Endometrium (tissue), 2 donors: Measurements from ENCODE around the gene NUDT8.
"Not testable (repeated sequence)": the region's sequence is repeated elsewhere in the genome, so short reads cannot be mapped to it uniquely, and the experiment has no call there.

Experiments
- FAIRE-seq: peaks from 2 replicates; lab custom pipeline; 2012; peaks lifted over from hg19 to GRCh38; lab: Jason Lieb, UNC
- donor health status: control.
- donor health status: control.

Gene NUDT8

GRCh38 chr11:67641338-67642172 is 11.8 kb upstream of the NUDT8 start:
- FAIRE-seq, result no peak

GRCh38 chr11:67640758-67641337 is 11.1 kb upstream of the NUDT8 start:
- no peak for FAIRE-seq

- no peak for FAIRE-seq
Observed at GRCh38 chr11:67640021-67640757, 10.5 kb upstream of the NUDT8 start.

GRCh38 chr11:67639438-67639859 is 9.7 kb upstream of the NUDT8 start, which contains the start of gene TBX10:
Gene TBX10 (minus strand): TSS chr11:67639763. CDS start chr11:67639472, 291 bp downstream.
- no peak for FAIRE-seq

DNA sequence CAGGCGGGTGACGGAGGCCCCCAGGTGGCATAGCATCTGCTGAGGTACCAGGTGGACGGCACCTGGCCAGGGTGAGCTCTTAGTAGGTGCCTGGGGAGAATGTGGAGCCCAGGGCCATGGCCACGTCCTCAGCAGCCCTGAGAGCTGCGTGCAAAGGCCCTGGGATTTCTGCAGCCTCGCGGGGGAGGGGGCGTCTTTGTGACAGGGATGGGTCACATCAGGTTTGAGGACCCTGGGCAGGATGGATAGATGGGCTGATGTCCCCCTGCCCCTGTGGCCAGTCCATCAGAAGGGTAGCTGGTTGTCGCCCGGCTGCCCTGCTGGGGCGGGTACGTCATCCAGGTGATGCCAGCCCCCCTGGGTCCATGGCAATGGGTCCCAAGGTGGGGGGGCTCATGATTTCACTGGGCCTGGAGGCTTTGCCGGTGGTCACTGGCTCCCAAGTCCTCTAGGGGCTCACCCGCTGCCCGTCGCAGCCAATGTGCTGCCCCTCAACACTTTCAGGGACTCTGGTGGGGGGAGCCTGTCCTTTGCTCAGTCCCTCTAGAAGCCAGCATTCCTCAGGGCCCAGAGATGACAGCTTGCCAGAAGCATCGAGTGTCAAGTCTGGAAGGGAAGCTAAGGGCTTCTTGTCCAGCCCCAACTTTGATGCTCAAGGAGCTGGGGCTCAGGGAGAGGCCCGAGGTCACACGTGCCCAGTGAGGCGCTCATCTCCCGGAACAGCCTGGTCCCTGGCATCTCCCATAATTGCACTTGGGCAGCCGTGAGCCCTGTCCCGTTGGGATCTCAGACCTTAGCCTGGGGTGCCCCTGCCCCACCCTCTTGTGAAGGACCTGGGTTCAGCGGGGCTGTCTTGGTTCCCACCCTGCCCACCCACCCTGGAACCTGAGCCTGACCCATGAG is 9.0 kb upstream of the NUDT8 start:
- no peak for FAIRE-seq

GRCh38 chr11:67637441-67637840 is 7.7 kb upstream of the NUDT8 start:
- FAIRE-seq, result not testable (repeated sequence)

DNA sequence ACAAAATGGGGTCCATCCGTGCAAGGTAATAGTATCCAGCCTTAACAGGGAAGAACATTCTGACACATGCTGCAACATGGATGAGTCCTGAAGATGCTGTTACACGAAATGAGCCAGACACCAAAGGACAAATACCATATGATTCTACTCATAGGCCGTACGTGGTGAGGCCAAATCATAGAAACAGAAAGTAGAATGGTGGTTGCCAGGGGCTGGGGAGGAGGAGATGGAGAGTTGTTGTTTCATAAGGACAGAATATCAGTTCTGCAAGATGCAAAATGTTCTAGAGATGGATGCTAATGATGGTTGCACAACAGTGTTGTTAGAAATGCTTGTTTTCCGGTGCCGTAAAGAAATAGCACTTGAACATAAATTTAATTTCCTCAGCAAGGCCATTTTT is 7.2 kb upstream of the NUDT8 start:
- FAIRE-seq, result no peak

- FAIRE-seq, result no peak
Observed at GRCh38 chr11:67635231-67635521, 5.4 kb upstream of the NUDT8 start.

DNA sequence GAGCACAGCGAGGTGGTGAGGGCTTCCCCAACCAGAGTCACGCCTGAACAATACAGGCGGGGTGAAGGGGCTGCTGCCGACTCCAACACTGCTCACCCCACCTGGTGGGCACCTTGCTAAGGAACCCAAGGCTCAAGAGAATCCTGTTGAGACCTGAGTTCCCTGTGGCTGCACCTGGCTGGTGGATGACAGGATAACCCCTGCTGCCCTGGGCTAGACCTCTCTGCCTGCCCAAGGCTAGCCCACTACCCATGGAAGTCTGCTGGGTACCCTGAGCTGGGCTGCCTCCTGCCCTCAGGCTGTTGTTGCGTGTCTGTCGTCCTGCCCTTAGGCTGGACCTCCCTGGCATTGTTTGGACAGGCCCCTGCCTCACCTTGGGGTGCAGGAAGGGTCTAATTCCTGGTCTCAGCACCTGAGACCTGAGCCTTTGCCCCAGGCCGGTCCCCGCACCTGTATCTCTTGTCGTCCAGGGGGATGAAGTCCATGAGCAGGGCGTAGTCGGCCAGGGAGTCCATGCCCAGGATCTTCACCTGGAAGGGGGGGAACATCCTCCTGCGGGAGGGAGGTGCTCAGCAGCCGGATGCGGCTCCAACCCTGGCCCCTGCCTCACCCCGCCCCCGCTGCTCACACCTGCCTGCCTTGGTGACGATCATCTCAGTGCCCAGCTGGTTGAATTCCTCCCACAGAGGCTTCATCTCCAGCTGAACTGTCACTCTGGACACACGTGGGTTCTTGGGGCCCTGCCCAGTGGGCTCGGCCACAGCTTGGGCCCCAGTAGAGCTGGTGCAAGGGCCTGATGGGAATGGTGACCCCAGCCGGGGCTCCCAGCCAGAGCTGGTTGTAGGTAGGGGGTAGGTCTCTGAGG is 4.9 kb upstream of the NUDT8 start:
- FAIRE-seq, result no peak

GRCh38 chr11:67633758-67634365 is 4.1 kb upstream of the NUDT8 start:
- no peak for FAIRE-seq

DNA sequence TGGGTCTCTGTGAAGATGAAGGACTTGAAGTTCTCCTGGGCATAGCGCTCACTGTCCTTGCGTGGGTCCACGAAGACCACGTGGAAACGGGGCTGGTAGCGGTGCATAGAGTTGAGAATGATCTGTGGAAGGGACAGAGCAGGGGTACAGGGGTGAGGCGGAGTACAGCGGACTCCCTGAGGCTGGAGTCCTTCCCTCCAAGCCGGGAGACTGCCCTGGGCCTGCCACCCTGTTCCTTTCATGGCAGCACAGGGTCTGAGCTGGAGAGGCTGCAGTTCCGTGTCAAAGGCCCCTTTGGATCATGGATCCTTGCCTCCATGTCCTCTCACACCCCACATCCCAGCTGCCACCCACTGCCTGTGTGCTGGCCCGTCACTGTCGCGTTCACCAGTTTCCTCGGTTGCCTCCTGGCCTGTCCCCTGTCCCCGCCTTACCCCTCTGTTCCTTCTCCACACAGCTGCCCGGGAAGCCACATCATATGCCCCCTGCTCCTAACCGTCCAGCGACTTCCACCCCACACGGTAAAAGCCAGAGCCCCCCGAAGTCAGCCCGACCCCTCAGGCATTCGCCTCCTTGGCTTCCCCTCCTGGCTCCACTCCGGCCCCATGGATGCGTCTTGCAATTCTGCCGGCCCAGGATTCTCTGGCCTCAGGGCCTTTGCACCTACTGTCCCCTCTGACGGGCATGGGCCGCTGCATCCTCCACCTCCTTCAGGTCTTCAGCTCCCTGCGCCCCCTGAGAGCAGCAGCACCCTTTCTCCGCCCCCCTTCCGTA is 3.4 kb upstream of the NUDT8 start:
- FAIRE-seq, result no peak

- FAIRE-seq, result no peak
Observed at GRCh38 chr11:67632175-67632981, 2.6 kb upstream of the NUDT8 start.

DNA sequence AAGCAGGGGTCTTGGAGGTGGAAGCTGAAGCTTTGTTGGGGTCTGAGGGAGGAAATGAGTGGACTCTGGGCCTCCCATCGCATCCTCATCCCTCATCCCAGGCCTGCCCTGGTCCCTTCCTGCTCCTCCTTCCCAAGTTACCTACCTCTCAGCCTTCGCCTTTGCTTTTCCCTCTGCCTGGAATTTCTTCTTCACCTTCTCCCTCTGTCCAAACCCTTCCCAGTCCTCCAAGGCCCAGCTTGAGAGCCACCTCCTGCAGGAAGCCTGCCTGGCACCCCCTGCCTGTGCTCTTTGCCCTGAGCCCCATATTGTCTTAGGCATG is 2.1 kb upstream of the NUDT8 start:
- no peak for FAIRE-seq

DNA sequence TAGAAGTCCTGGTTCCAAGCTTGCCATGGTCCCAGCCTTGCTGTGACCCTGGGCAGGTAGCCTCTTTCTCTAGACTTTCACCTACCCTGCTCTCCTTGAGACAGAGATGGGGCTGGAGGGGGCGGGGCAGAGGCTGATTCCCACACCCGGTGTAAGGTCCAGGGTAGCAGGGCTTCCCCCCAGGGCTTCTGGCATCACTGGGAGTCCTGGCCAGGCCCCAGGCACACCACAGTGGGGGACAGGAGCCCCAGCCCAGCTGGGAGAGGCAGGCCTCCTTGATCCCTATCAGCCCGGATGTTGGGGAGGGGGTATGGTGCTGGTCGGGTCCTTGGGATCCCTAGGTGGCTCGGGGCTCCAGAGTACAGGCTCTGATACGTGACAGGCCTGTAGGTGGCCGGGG is 1.7 kb upstream of the NUDT8 start:
- no peak for FAIRE-seq

DNA sequence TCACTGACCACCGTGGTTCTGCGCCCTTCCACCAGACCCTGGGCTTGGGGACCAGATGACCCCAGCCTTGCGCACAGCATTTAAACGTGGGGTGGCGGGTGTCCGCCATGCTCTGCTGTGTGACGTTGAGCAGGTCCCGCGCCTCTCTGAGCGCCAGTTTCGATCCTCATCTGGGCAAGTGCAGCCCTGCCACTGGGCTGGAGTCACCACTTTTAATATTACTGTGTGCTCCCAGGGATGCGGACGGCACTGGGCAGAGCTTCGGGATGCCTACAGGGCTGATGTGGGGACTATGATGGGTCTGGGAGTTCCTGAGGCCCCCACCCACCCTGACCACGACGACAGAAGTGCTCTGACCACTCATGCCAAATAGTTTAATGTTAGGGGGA is 1.2 kb upstream of the NUDT8 start:
- no peak for FAIRE-seq

DNA sequence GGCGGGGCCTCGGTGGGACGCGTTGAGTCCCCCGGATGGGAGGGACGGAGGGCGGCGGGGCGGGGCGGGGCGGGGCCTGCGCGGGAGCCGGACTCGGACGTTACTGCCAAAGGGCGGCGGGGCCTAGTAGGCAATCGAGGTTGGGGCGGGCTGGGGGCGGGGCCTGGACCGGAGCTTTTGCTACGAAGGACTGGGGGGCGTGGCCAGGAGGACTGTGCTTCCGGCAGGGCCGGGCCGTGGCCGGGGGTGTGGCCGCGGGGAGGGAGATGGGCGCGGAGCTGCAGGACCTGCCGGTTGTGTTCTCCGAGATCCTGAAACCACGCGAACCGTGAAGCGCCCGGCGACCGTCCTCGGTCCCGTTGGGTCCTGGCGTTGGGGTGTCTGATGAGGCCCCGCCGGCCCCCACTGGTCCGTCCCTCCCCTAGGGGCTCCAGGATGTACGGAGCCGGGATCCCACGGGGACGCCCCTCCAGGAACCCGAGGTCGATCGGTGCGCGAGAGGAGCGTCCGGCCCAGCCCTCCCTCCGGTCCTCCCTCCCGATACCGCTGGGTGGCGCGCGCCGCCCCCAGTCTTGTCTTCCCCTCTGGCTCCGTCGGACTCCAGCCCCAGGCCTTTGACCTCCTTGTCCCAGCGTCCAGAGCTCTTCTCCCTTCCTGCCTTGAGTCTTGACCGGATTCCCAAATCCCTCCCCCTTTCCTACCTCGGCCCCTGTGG is 648 bp upstream of the NUDT8 start:
- no peak for FAIRE-seq

DNA sequence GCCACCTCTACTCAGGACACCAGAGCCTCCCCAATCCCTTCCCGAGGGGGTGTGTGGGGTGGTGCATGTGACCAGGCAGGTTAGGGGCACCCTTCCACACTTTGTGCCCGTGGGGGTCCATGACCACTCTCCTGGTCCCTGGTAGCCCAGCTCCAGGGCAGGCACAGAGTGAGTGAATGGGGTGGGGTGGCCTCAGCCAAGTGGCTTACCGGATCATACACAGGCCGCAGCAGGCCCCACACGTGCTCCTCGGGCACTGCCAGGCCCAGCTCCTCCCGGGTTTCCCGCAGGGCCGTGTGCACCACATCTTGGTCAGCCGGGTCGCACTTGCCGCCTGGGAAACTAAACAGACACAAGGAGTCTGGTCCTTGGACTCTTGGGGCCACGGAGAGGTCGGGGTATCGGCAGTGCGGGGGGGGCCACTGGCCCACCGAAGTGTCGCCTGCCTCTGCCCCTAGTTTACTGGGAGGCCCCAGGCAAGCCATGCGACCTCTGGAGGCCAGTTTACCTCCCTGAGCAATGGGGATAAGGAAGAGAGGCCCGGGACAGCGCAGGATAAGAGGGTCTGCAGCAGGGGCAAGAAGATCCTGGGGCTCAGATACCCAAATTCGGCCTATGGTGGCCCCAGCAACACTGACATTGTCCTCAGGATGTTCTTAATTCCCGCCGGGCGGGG is 889 bp downstream of the NUDT8 start:
- FAIRE-seq, result no peak
